ENCODE data around the gene BEST2. TPM values are rescaled to one million over a fixed set of nuclear protein-coding genes. Genes with fewer than 3 reads are reported as not detected.

The BEST2 gene
- total RNA-seq, 1 donor from 2014 or later: not detected

- H3K4me3 ChIP-seq: peak overlapping the region; percentile 88
- peaks cover 33% of the 10 kb centered on the region for H3K4me1 ChIP-seq
- H3K27me3 ChIP-seq: no peaks in the 10 kb centered on the region
- no peaks in the 10 kb centered on the region for H3K9me3 ChIP-seq
- H3K27ac ChIP-seq: peak overlapping the region; percentile 100
- intact Hi-C loops (cut with DNase I): no loop called here
- TF ChIP-seq, protein P1, sequence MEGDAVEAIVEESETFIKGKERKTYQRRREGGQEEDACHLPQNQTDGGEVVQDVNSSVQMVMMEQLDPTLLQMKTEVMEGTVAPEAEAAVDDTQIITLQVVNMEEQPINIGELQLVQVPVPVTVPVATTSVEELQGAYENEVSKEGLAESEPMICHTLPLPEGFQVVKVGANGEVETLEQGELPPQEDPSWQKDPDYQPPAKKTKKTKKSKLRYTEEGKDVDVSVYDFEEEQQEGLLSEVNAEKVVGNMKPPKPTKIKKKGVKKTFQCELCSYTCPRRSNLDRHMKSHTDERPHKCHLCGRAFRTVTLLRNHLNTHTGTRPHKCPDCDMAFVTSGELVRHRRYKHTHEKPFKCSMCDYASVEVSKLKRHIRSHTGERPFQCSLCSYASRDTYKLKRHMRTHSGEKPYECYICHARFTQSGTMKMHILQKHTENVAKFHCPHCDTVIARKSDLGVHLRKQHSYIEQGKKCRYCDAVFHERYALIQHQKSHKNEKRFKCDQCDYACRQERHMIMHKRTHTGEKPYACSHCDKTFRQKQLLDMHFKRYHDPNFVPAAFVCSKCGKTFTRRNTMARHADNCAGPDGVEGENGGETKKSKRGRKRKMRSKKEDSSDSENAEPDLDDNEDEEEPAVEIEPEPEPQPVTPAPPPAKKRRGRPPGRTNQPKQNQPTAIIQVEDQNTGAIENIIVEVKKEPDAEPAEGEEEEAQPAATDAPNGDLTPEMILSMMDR (IDR thresholded peaks at IDR 0.05): peak; percentile 3
- no peak for ATAC-seq
- H3K36me3 ChIP-seq: no peaks in the 10 kb centered on the region
- peak; percentile 89 for DNase-seq
Measured at GRCh38 chr19:12792051-12792852, 40.7 kb downstream of the BEST2 start.

- Histone ChIP-seq H3K4me3 (peak overlapping the region; percentile 88), H3K36me3 (no peaks in the 10 kb centered on the region), H3K9me3 (no peaks in the 10 kb centered on the region), H3K27ac (peak overlapping the region; percentile 100), H3K4me1 (peaks cover 27% of the 10 kb centered on the region), H3K27me3 (no peaks in the 10 kb centered on the region)
- no peak for DNase-seq
- intact Hi-C loops (cut with DNase I): no loop called here
- ATAC-seq: no peak
- TF ChIP-seq, protein P1 (IDR thresholded peaks at IDR 0.05): no peak
Measured at GRCh38 chr19:12792853-12793289, 41.3 kb downstream of the BEST2 start.

- DNase-seq (peak; percentile 98), ATAC-seq (peak; percentile 55)
- H3K27me3 ChIP-seq: no peaks in the 10 kb centered on the region
- peaks cover 2% of the 10 kb centered on the region for H3K36me3 ChIP-seq
- TF ChIP-seq, protein P1 (IDR thresholded peaks at IDR 0.05): no peak
- H3K9me3 ChIP-seq: no peaks in the 10 kb centered on the region
- peak overlapping the region; percentile 100 for H3K27ac ChIP-seq
- intact Hi-C loops (cut with DNase I): no loop called here
- peaks cover 20% of the 10 kb centered on the region for H3K4me1 ChIP-seq
- peak overlapping the region; percentile 88 for H3K4me3 ChIP-seq
Measured at GRCh38 chr19:12793290-12794195, 42.0 kb downstream of the BEST2 start.

GRCh38 chr19:12794196-12794941 is 42.8 kb downstream of the BEST2 start:
- intact Hi-C loops (cut with DNase I): no loop called here
- no peak for DNase-seq

More at GRCh38 chr19:12794196-12794941, 42.8 kb downstream of the BEST2 start:
- no peaks in the 10 kb centered on the region for H3K27me3 ChIP-seq
- TF ChIP-seq, protein P1 (IDR thresholded peaks at IDR 0.05): no peak
- H3K27ac ChIP-seq: peak overlapping the region; percentile 100
- no peak for ATAC-seq
- H3K4me3 ChIP-seq: peak overlapping the region; percentile 88
- H3K4me1 ChIP-seq: peaks cover 12% of the 10 kb centered on the region
- H3K36me3 ChIP-seq: peaks cover 10% of the 10 kb centered on the region
- no peaks in the 10 kb centered on the region for H3K9me3 ChIP-seq
